ENCODE measurements around the gene KLF17.

DNA sequence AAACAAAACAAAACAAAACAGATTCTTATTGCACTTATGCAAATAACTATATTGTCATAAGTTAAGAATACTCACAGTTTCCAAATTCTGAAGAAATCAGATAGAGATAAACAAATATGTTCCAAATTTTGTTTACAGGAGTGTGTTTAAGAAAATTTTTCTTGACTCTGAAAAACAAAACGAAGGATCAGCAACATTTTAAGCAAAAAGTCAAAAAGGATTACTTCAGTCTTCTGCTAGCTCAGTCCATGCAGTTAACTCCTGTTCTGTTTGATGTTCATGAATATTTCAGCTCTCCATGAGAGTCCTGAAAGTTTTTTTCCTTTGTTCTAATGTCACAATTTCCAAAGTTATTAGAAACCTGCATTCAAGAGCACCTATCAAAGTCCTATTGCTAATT is 56.0 kb downstream of the KLF17 start:
- TF ChIP-seq, protein P1, sequence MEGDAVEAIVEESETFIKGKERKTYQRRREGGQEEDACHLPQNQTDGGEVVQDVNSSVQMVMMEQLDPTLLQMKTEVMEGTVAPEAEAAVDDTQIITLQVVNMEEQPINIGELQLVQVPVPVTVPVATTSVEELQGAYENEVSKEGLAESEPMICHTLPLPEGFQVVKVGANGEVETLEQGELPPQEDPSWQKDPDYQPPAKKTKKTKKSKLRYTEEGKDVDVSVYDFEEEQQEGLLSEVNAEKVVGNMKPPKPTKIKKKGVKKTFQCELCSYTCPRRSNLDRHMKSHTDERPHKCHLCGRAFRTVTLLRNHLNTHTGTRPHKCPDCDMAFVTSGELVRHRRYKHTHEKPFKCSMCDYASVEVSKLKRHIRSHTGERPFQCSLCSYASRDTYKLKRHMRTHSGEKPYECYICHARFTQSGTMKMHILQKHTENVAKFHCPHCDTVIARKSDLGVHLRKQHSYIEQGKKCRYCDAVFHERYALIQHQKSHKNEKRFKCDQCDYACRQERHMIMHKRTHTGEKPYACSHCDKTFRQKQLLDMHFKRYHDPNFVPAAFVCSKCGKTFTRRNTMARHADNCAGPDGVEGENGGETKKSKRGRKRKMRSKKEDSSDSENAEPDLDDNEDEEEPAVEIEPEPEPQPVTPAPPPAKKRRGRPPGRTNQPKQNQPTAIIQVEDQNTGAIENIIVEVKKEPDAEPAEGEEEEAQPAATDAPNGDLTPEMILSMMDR (IDR thresholded peaks at IDR 0.05) = no peak
- TF ChIP-seq SMAD3 (CRISPR knock-in tag; IDR thresholded peaks at IDR 0.05; ENCODE audit: borderline replicate concordance) = no peak
- TF ChIP-seq, protein P2, sequence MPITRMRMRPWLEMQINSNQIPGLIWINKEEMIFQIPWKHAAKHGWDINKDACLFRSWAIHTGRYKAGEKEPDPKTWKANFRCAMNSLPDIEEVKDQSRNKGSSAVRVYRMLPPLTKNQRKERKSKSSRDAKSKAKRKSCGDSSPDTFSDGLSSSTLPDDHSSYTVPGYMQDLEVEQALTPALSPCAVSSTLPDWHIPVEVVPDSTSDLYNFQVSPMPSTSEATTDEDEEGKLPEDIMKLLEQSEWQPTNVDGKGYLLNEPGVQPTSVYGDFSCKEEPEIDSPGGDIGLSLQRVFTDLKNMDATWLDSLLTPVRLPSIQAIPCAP (CRISPR knock-in tag; IDR thresholded peaks at IDR 0.05) = no peak
- TF ChIP-seq, protein P3, sequence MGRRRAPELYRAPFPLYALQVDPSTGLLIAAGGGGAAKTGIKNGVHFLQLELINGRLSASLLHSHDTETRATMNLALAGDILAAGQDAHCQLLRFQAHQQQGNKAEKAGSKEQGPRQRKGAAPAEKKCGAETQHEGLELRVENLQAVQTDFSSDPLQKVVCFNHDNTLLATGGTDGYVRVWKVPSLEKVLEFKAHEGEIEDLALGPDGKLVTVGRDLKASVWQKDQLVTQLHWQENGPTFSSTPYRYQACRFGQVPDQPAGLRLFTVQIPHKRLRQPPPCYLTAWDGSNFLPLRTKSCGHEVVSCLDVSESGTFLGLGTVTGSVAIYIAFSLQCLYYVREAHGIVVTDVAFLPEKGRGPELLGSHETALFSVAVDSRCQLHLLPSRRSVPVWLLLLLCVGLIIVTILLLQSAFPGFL (CRISPR knock-in tag; IDR thresholded peaks at IDR 0.05; ENCODE audit: borderline replicate concordance) = no peak
- TF ChIP-seq, protein P4, sequence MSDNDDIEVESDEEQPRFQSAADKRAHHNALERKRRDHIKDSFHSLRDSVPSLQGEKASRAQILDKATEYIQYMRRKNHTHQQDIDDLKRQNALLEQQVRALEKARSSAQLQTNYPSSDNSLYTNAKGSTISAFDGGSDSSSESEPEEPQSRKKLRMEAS (CRISPR knock-in tag; IDR thresholded peaks at IDR 0.05) = no peak

All from WTC11 (cell line).